Non-pigmented ciliary epithelial cell (primary cell): ENCODE measurements around the gene BAHCC1.

Experiments used
- DNase-seq: peaks from one replicate; pipeline ENCODE4 v3.0.0-alpha.2; 2010; ENCODE audit warnings: low read depth

The BAHCC1 gene

DNA sequence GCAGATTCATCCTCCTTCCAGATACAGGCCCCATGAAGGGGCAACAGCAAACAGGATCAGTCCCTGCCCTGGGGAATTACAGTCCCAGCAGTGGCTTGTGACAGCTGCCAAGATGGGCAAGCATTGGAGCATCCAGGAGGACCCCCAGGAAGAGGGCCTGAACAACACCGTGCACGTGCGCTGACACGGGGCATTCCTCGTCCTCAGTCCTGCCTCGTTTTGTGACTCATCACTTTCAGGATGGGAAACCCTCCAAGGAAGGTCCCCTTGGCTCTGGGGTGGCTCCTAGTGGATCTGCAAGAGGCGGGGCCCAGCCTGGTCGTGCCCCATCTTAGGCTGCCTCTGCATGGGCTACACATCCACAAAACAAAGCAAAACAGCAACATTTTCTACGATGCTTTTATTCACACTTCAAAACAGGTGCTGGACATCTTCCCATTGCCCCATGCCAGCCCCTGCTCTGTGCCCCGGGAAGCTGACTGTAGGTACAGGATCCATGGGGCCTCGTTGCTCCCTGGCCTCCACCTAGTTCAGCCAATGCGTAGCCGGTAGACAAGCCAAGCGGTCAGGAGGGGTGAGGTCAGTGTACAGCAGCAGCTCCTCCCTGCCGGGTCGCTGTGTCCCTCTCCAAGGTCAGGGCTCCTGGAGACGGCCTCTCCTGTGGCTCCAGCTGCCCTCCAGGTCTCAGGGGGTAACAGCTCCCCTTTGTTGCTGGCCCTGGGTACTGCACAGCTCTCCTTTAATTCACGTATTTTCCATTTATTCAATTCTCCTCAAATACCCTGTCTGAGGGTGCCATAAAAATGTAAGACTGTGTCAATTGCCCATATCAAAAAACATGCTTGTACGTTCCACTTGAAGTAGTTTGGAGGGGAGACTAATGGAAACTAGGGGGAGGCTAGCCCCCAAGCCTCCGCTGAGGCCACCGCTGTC is 85.1 kb downstream of the BAHCC1 start:
- no peak for DNase-seq

DNA sequence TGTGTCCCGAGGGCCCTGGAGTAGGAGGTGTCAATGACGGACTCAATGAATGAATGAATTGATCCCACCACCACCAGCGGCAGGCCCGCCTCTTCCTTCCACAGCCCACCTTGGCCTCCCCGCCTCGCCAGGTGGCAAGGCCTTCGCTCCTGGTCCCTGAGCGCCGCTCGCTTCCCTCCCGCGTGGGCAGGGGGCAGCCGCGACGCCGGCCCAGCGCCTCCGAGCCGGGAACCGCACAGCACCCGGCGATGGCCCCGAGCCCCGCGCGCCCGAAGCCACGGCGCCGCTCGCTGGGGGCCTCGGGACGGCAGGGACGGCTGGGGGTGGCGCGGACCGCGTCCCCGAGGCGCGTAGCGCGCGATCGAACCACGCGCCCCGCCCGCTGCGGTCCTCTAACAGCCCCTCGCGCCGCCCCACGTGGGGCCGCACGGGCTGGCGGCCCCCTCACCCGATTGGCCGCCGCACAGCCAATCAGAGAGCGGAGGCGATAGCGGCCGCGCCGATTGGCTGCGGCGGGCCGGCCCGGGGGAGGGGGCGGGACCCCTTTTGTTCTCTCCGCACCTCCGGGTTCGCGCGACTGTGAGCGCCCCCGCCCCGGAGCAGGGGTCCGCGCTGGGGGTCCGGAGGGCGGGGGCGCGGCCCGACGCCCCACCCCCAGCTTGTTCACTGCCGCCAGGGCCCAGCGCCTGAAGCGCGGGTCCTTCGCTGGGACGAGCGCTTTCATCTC is 86.0 kb downstream of the BAHCC1 start:
- no peak for DNase-seq

DNA sequence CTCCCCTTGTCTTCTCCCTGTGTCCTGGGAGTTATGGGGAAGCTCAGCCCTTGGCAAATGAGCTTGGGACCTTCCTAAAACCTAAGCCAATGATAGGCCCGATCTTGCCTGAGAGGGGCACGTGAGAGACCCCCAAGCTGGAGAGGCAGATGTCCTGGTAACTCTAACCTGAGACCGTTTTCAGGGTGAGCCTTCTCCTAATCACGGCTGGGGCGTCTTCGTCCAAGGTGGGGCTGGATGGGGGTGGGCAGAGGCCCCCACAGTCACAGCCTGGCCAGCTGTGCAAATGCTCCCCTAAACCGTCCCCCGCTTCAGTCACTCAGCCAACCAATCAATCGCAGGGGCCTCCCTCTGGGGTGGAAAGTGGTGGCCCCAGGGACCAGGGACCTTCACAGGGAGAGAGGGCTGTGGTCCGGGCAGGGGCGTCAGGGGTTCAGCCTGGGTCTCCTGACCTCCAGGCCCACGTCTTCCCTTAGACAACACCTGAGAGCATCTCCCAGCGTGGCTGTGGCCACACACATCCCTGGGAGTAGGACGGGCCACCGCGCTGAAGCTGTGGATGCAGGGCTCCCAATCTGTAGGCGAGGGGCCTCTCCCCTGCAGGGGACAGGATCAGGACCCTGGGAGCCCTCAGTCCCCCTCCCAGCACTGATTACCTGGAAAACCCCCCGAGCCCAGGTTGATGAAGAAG is 86.7 kb downstream of the BAHCC1 start:
- no peak for DNase-seq

GRCh38 chr17:81482673-81483072 is 87.4 kb downstream of the BAHCC1 start:
- no peak for DNase-seq

- no peak for DNase-seq
Measured at GRCh38 chr17:81483085-81483861, 88.0 kb downstream of the BAHCC1 start.

- DNase-seq = no peak
Measured at GRCh38 chr17:81483862-81484194, 88.6 kb downstream of the BAHCC1 start.

GRCh38 chr17:81484195-81484979 is 89.1 kb downstream of the BAHCC1 start:
- no peak for DNase-seq

GRCh38 chr17:81486199-81486810 is 91.0 kb downstream of the BAHCC1 start:
- DNase-seq = no peak

GRCh38 chr17:81487089-81487486 is 91.8 kb downstream of the BAHCC1 start:
- DNase-seq = no peak

DNA sequence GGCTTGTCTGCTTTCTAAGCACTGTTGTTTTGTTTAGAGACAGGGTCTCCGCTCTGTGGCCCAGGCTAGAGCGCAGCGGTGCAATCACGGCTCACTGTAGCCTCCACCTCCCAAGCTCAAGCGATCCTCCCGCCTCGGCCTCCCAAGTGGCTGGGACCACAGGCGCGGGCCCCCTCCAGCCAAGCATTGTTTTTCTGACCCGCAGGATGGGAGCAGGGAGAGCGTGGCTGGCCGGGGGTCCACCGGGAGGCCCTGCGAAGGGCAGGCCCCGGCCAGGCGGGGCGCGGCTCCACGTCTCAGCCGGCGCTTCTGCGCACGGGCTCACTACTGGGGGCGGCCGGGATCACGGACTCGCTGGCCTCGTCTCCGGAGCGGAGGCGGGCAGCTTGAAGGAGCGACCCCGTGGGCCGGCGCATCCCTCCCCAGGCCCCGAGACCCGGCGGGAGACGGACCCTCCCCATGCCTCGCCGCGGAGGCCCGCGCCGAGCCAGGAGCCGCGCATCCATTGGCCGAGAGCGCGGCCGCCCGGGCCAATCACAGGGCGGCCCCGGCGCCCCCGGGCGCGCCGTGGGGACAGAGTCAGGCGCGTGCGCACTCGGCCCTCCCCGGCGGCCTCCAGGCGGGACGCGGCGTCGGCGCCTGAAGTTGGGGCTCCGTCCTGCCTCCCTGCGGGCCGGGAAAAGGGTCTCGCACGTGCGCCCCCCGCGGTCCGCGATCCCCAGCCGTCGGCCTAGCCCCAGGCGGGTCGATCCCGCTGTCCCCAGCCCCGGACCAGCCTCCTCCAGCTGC is 92.4 kb downstream of the BAHCC1 start:
- no peak for DNase-seq

DNA sequence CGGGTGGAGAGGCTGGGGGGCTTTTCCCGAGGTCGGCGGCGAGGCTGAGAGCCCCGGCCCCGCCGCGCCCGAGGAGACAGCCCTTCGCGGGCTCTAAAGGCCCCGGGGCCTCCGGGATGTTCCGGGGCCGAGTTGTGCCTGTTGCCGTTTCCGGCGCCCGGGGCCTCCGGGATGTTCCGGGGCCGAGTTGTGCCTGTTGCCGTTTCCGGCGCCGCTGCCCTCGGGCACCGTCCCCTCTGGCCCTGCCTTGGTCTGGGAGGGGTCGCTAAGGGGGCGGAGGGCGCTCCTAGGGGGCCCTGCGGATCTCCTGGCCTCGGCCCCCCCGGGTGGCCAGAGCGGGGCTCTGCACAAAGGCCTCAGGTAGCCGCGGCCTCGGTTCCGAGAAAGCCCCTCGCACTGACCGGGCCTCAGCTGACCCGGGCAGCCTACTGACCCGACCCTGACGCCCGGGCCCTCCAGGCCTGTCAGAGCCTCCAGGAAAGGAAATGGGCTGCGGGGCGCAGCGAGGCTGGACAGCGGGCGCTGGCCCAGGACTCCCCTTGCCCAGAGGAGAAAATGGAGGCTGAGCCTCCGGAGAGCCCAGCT is 93.1 kb downstream of the BAHCC1 start:
- DNase-seq = no peak

DNA sequence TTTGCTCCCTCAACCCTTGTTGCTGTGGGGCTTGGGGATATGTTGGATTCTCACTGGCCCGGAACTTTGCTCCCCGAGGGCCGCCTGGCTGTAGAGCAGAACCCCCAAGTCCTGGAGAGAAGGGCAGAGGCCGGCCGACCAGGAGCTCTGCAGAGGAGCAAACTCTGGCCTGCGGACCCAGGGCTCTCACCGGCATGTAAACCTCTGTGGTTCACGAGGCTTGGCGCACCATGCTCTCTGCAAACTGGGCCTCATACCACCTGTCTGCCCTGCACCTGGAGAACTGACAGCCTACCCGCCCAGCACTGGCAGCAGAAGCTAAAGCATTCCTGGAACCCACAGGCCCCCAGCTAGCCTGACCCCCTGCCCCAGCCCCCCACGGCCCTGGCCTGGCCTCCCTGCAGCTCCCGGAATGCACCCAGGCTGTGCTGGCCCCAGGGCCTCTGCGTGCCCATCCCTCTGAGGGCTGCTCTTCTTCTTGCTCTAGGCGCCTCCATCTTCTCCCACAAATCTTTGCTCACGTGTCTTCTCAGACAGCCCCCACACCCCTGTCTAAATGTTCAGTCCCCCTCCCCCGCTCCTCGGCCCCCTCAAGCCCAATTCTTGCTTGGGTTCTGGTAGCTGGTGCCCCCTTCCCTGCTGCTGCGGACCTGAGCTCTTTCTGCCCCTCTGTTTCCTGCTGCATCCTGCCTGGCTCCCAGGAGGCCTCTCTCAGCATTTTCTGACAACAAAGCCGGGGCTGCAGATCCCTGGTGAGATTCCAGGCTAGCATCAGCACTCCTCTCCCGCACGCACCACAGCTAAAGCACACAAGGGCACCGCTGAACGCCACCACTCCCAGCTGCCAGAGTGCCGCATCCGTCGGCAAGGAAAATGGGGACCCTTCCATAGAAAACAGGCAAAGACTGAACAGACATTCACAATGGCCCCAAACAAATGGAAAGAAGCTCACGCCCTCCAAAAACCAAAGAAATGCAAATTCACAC is 94.0 kb downstream of the BAHCC1 start:
- no peak for DNase-seq

- DNase-seq = no peak
Measured at GRCh38 chr17:81489998-81490992, 95.0 kb downstream of the BAHCC1 start.

DNA sequence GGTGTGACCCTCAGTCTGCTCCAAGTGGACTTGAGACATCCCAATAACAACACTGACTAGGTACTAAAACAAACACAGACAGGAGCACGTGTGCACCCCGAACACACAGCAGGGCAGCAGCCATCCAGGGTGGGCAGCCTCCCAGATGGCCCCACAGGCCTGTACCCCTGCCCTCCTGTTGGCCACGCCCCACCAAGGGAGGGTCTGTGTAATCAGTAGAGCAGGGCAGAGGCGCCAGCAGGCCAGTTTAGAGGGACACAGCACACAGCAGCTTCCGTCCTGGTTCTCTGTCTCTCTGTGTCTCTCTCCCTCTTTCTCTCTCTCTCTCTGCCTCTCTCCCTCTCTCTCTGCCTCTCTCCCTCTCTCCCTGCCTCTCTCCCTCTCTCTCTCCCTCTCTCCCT is 95.9 kb downstream of the BAHCC1 start:
- DNase-seq = no peak

- DNase-seq = no peak
Measured at GRCh38 chr17:81491761-81492160, 96.5 kb downstream of the BAHCC1 start.

DNA sequence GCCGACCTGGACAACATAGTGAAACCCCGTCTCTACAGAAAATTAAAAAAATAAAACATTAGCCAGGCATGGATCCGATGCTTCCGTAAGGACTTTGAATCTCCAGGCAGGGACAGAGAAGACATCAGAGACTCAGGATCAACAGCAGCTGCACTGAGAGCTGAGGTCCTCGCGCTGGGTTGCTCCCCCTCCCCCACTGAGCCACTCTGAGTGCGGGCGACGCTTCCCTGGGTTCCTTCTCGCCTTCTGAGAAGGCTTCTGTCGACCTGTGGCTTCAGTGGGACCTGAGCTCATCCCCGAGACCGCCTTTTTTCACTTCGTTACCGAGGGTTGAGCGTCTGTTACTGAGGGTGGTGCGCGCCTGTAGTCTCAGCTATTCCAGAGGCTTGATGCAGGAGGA is 96.9 kb downstream of the BAHCC1 start:
- no peak for DNase-seq

- no peak for DNase-seq
Measured at GRCh38 chr17:81492706-81493105, 97.4 kb downstream of the BAHCC1 start.
